GM12878 (cell line): ENCODE measurements around the gene ATP1B2. TPM values are rescaled to one million over a fixed set of nuclear protein-coding genes. Genes with fewer than 3 reads are reported as not detected.
A peak's percentile ranks its signal among the peaks of the same experiment; 100 is the strongest.

ENCODE experiments used
- ATAC-seq: fragments of 200-7000 bp; cut with Tn5 transposase; 3 replicates; pipeline ENCODE4 v1.9.1; 2020; ENCODE audit warnings: mild to moderate bottlenecking, moderate library complexity
- Bru-seq: library from RNA; stranded (reverse); fragments of 400-500 nt; gene quantifications from one replicate; lab custom pipeline; 2021; lab: Mats Ljungman, UMichigan
- BruChase-seq, 2 experiments: library from RNA; stranded (reverse); fragments of 400-500 nt; gene quantifications; one replicate each; lab custom pipeline; 2021; lab: Mats Ljungman, UMichigan
- BruUV-seq: library from RNA; stranded (reverse); fragments of 400-500 nt; replicated peaks from 2 replicates; lab custom pipeline; 2021; lab: Mats Ljungman, UMichigan
- CTCF ChIA-PET: fragments of 300-600 bp; sonication (Branson Sonifier 250); formaldehyde crosslinking; extraction: SDS; loops from one replicate; lab custom pipeline; 2021; ENCODE audit warnings: inconsistent platforms; lab: Yijun Ruan, JAX
- POLR2A ChIA-PET: fragments of 350-600 bp; formaldehyde crosslinking; extraction: SDS; loops from one replicate; lab custom pipeline; 2021; ENCODE audit warnings: inconsistent platforms; lab: Charles Lee
- RAD21 ChIA-PET: fragments of 300-600 bp; sonication (Branson Sonifier 250); formaldehyde crosslinking; loops from one replicate; lab custom pipeline; 2023; ENCODE audit warnings: antibody characterized with exemption; ENCODE audit not compliant: unreplicated experiment; lab: Charles Lee
- SMC1A ChIA-PET: fragments of 300-600 bp; sonication (Branson Sonifier 250); formaldehyde crosslinking; loops from one replicate; lab custom pipeline; 2023; ENCODE audit not compliant: unreplicated experiment, uncharacterized antibody; lab: Charles Lee
- DNase-seq: peaks from one replicate; pipeline ENCODE4 v3.0.0-alpha.2; 2011; ENCODE audit warnings: low read depth, low spot score
- FAIRE-seq: peaks from 3 replicates; lab custom pipeline; 2011; peaks lifted over from hg19 to GRCh38; lab: Jason Lieb, UNC
- H2AFZ ChIP-seq: 2 replicates; pipeline ENCODE4 v1.6.0; 2011; ENCODE audit warnings: low read depth, low read length, control low read depth; ENCODE audit not compliant: control insufficient read depth
- H3K27ac ChIP-seq: 2 replicates; pipeline ENCODE4 v1.5.1; 2011; ENCODE audit warnings: control low read depth; ENCODE audit not compliant: control insufficient read depth, insufficient read depth
- H3K27me3 ChIP-seq, 2 experiments: replicated peaks in 1 of 2; 2 replicates each; pipeline versions ENCODE4 v1.6.0 to v1.6.1; 2011; ENCODE audit warnings: low read length in 1 of 2; ENCODE audit not compliant: control insufficient read depth in 2 of 2, insufficient read depth in 2 of 2
- H3K36me3 ChIP-seq, 2 experiments: 2 replicates each; pipeline ENCODE4 v1.5.1; 2011; ENCODE audit warnings: low read length in 1 of 2; ENCODE audit not compliant: control insufficient read depth in 2 of 2, insufficient read depth in 2 of 2
- H3K4me1 ChIP-seq: 2 replicates; pipeline ENCODE4 v1.6.1; 2011; ENCODE audit warnings: mild to moderate bottlenecking, low read length, moderate library complexity, mixed read lengths; ENCODE audit not compliant: control insufficient read depth, insufficient read depth
- H3K4me2 ChIP-seq: 2 replicates; pipeline ENCODE4 v1.6.0; 2011; ENCODE audit warnings: control low read depth; ENCODE audit not compliant: control insufficient read depth, insufficient read depth
- H3K4me3 ChIP-seq: fragments of 200-600 bp; sonication (generic); 2 replicates; pipeline ENCODE4 v1.5.1; 2016
- H3K79me2 ChIP-seq: 2 replicates; pipeline ENCODE4 v1.6.0; 2011; ENCODE audit warnings: low read length; ENCODE audit not compliant: control insufficient read depth, insufficient read depth
- H3K9ac ChIP-seq: 2 replicates; pipeline ENCODE4 v1.8.0; 2011; ENCODE audit warnings: low read length, control low read depth, mixed read lengths; ENCODE audit not compliant: control insufficient read depth, insufficient read depth
- H3K9me3 ChIP-seq: replicated peaks from 3 replicates; pipeline ENCODE4 v1.5.1; 2011; ENCODE audit warnings: mild to moderate bottlenecking, low read length; ENCODE audit not compliant: control insufficient read depth, insufficient read depth
- H4K20me1 ChIP-seq: 2 replicates; pipeline ENCODE4 v1.6.0; 2011; ENCODE audit not compliant: control insufficient read depth, insufficient read depth
- NBN ChIP-seq: fragments of 450-650 bp; IDR thresholded peaks from 2 replicates; pipeline ENCODE4 v1.6.1; 2016
- POLR2A ChIP-seq: IDR thresholded peaks from 2 replicates; pipeline ENCODE4 v1.6.1; 2011; ENCODE audit warnings: low read depth, mild to moderate bottlenecking, low read length
- POU2F2 ChIP-seq: IDR thresholded peaks from 3 replicates; pipeline ENCODE4 v1.6.1; 2011; ENCODE audit warnings: low read depth, mild to moderate bottlenecking, low read length, borderline replicate concordance
- whole genome bisulfite sequencing: methylation state at CpG from one replicate; pipeline ENCODE4 v1.1.6; 2016; ENCODE audit warnings: low lambda C conversion rate; ENCODE audit not compliant: insufficient replicate concordance, insufficient coverage; ENCODE audit errors: missing lambda C conversion rate; 5-methylcytosine and 5-hydroxymethylcytosine counted together
- in situ Hi-C: fragments of 300-500 bp; cut with MboI; formaldehyde crosslinking; loops from 9 replicates; pipeline ENCODE4 v1.14.3; 2018; ENCODE audit warnings: mixed read lengths
- intact Hi-C: fragments of 100-400 bp; cut with micrococcal nuclease; formaldehyde crosslinking; loops from one replicate; pipeline ENCODE4 v1.14.2; 2022; ENCODE audit not compliant: unreplicated experiment
- long read RNA-seq, 2 experiments: library from polyadenylated mRNA; unstranded; transcript quantifications; one replicate each; pipeline ENCODE4 v2.0.0, GENCODE V29; 2019 to 2020
- polyA minus RNA-seq, 3 experiments: library from RNA; depleted of rRNA, polyadenylated mRNA; stranded (reverse); fragments of >200 nt; gene quantifications; 2 replicates each; pipeline ENCODE4 v1.2.3, GENCODE V29; 2011
- polyA plus RNA-seq, 11 experiments: library from polyadenylated mRNA; depleted of rRNA in 4 of 11; unstranded in 6 of 11; stranded (reverse) in 5 of 11; fragments of >200 nt; fragmentation: Nextera tagmentation in 4 of 11; fragmentation: Illumina TruSeq in 1 of 11; extraction: Ambion mirVana in 4 of 11; extraction: Trizol in 1 of 11; gene quantifications; 1 replicate in 1 of 11; 2 replicates in 10 of 11; pipeline versions ENCODE4 v1.2.1 to v1.2.3, GENCODE V29; 2011 to 2016; ENCODE audit warnings: inconsistent platforms in 2 of 11, missing spikeins in 2 of 11, low read depth in 1 of 11
- total RNA-seq, 4 experiments: library from RNA; depleted of rRNA in 3 of 4; stranded (reverse); fragments of >200 nt in 3 of 4; fragmentation: Illumina TruSeq in 1 of 4; extraction: Trizol in 1 of 4; gene quantifications; 2 replicates each; pipeline versions ENCODE4 v1.2.1 to v1.2.3, GENCODE V29; 2013 to 2021

The ATP1B2 gene, protein sequence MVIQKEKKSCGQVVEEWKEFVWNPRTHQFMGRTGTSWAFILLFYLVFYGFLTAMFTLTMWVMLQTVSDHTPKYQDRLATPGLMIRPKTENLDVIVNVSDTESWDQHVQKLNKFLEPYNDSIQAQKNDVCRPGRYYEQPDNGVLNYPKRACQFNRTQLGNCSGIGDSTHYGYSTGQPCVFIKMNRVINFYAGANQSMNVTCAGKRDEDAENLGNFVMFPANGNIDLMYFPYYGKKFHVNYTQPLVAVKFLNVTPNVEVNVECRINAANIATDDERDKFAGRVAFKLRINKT
- total RNA-seq (2013; cell fraction: nucleolus; rRNA removed), result 0.10 TPM in 1 of 2 replicates, not detected in the other
- total RNA-seq (2014; rRNA removed) (not detected in 2 replicates), total RNA-seq (2014; rRNA removed; fragmentation: Illumina TruSeq; extraction: Trizol) (not detected in 2 replicates), total RNA-seq (2021) (0.23 and 0.32 TPM in 2 replicates), polyA plus RNA-seq (2011; rRNA removed) (not detected in 2 replicates), polyA plus RNA-seq (2014; fragmentation: Illumina TruSeq; extraction: Trizol) (0.15 TPM in 1 of 2 replicates, not detected in the other), polyA plus RNA-seq (2014; fragmentation: Nextera tagmentation; extraction: Ambion mirVana) (under 1 TPM; 0.03 to 0.04 TPM), polyA plus RNA-seq (2014; rRNA removed) (0.09 and 0.49 TPM in 2 replicates), polyA plus RNA-seq (2016; fragmentation: Nextera tagmentation; extraction: Ambion mirVana) (under 1 TPM; 0.28 to 0.29 TPM), polyA minus RNA-seq (2011; rRNA and poly(A)+ RNA removed) (not detected in 2 replicates), Bru-seq, nascent RNA (percentile 23 among the genes with signal in this experiment), BruChase-seq, experiment 1, labeled RNA remaining after a 6-hour chase (percentile 31 among the genes with signal in this experiment), BruChase-seq, experiment 2, labeled RNA remaining after a 2-hour chase (percentile 25 among the genes with signal in this experiment)
- 0.38 TPM for polyA plus RNA-seq (2011; ENCODE audit: low read depth)
- polyA plus RNA-seq (2011; cell fraction: cytosol; rRNA removed), result not detected in 2 replicates
- not detected in 2 replicates for polyA plus RNA-seq (2011; cell fraction: nucleus; rRNA removed)
- 0.60 and 0.94 TPM in 2 replicates for polyA plus RNA-seq (2012)
- not detected in 2 replicates for polyA minus RNA-seq (2011; cell fraction: cytosol; rRNA and poly(A)+ RNA removed)
- not detected in 2 replicates for polyA minus RNA-seq (2011; cell fraction: nucleus; rRNA and poly(A)+ RNA removed)
- long read RNA-seq, experiment 1, result 0 reads
- long read RNA-seq, experiment 2, result 0 reads

GRCh38 chr17:7650509-7651096 lies at the start of gene ATP1B2:
TSS of gene ATP1B2 (plus strand) at chr17:7650926. CDS start at chr17:7651519, 593 bp downstream.
- FAIRE-seq (no peak), ATAC-seq (peak; percentile 86), DNase-seq (no peak)
- Histone ChIP-seq H3K27me3 (peaks cover 5 to 11% of the 10 kb centered on the region in 2 experiments), H3K79me2 (no peaks in the 10 kb centered on the region), H3K4me1 (peaks cover 3% of the 10 kb centered on the region; the same call in 1 of the 2 replicates), H3K9ac (no peak within 1 kb of the TSS), H2AFZ (peak within 1 kb of the TSS; percentile 25), H4K20me1 (no peaks in the 10 kb centered on the region), H3K9me3 (no peaks in the 10 kb centered on the region), H3K27ac (no peak within 1 kb of the TSS), H3K4me3 (peak within 1 kb of the TSS; percentile 54; the same call in 1 of the 2 replicates), H3K36me3 (no peaks in the 10 kb centered on the region), H3K4me2 (peak within 1 kb of the TSS; percentile 59)
- SMC1A ChIA-PET, result interaction anchor here (0.8 to 1.2 kb wide), 2 partner anchors 37 to 247 kb away, joined by 3 to 5 read pairs; partner anchors contain the start of gene TP53
- intact Hi-C loops (no loop called here), in situ Hi-C loops (no loop called here)
- TF ChIP-seq POLR2A (peak; percentile 53; the same call in 1 of the 2 replicates), POU2F2 (peak; percentile 97), NBN (no peak)
- no TSS peak for BruUV-seq
- RAD21 ChIA-PET, result interaction anchor here (0.6 to 1.2 kb wide), 2 partner anchors 37 to 256 kb away, joined by 3 read pairs; partner anchors contain the start of genes PLSCR3 and TP53
- POLR2A ChIA-PET, result interaction anchor here (0.8 to 1.8 kb wide), 3 partner anchors 36 to 39 kb away, joined by 3 to 8 read pairs (median 3); partner anchors contain the start of genes FXR2 and TP53
- WGBS, result 2% methylated on average over 27 of the region's 34 CpGs
- CTCF ChIA-PET, result interaction anchor here (0.8 to 1.2 kb wide), 3 partner anchors 8 to 215 kb away, joined by 3 read pairs; partner anchors contain the start of gene TMEM102
